Right renal cortex interstitium (tissue), 3 donors: Measurements from ENCODE around the gene CACNA2D3. TPM values are rescaled to one million over a fixed set of nuclear protein-coding genes. Genes with fewer than 3 reads are reported as not detected.
A peak's percentile ranks its signal among the peaks of the same experiment; 100 is the strongest.

ENCODE experiments used
- DNase-seq, 3 donors: peaks; one replicate each; pipeline ENCODE4 v3.0.0-alpha.2; 2013; ENCODE audit warnings: low read depth in 3 of 3, low spot score in 2 of 3
- polyA plus RNA-seq, 3 donors: library from polyadenylated mRNA; unstranded; fragments of 120-200 nt; gene quantifications; one replicate each; pipeline ENCODE4 v1.2.1, GENCODE V29; 2013; ENCODE audit not compliant: insufficient read length in 3 of 3

CACNA2D3 gene
- polyA plus RNA-seq, 3 donors: 1.4 to 1.8 (median 1.6) TPM

GRCh38 chr3:54126551-54126950, 4.2 kb downstream of the CACNA2D3 start:
- no peak for DNase-seq

DNA sequence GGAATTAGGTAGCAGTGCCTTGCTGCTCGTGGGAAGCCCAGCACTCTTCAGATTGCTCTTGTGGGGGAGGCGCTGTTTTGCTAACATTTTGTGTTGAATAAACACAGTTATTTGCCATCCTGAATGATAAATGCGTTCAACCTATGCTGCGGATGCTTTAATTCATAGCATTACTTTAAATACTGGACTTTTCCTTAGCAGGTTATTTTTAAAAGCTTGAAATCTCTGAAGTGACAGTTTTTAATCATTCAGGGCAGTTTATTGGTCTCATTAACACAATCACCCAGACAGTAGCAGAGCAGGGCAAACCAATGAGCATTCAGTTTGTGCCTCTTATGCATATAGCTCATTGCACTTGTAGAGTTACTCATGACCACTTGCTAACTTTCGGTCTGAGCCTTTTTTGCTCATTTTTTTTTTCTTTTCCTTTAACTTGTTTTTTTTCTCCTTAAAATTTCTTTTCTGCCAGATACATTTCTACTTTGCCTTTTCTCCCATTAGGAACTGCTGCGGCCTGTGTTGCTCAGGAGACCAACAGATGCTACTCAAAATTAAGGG, 5.2 kb downstream of the CACNA2D3 start:
- DNase-seq: no peak

- DNase-seq: no peak
Measured at GRCh38 chr3:54131026-54131605, 8.8 kb downstream of the CACNA2D3 start.

DNA sequence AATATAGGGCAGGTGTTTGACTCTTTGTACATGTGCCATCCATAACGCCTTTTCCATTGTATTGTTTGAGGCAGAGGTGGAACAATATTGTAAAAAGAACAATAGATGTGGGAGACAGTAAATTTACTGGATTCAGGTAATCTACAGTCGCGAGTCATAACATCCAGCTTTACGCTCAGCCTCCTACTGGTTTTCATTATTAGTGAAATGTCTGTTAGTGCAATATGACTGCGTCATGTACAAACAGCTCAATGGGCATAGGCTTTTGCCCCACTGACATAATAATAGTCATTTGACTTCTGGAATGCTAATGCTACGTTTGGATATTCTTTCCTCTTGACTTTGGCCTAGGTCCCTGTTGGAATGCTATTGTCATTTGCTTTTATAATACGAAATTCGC, 9.5 kb downstream of the CACNA2D3 start:
- no peak for DNase-seq

DNA sequence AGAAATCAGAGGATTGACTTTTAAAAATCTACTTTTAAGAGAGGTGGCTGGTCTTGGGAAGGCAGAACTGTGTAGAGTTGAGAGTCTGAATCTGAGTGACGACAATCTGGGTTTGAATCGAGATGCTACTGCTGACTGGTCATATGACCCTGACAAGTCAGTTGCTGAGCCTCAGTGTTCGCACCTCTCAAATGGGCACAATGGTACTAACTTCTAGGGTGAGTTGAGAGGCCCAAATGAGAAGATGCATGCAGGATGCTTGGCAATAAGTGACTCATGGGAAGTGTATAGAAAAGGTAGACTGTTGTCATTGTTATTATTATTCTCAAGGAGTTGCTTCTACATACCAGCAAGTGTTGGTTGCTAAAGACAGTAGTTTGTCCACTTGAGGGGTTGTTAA, 10.3 kb downstream of the CACNA2D3 start:
- no peak for DNase-seq

- DNase-seq: no peak
Measured at GRCh38 chr3:54133196-54133595, 10.8 kb downstream of the CACNA2D3 start.

DNA sequence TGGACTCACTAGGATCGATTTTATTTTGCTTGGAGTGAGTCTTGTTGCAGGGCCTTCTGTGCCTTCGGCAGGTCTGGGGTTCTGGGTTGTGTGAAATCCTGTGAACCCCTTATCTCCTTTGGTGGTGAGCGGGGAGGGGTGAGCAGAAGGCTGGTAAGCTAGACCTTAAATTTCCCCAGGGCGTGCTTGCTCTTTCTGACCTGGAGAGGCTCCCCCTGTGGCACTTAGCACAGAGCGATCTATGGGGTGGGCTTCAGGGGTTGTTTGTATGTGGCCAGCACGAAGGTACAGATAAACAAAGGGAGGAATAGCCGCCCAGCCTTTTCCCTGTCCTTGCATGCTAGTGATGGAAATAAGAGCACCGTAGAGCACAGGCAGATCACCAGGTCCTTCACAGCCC, 11.8 kb downstream of the CACNA2D3 start:
- no peak for DNase-seq

GRCh38 chr3:54134713-54135112, 12.4 kb downstream of the CACNA2D3 start:
- no peak for DNase-seq

- DNase-seq: no peak
Measured at GRCh38 chr3:54137311-54137710, 15.0 kb downstream of the CACNA2D3 start.

DNA sequence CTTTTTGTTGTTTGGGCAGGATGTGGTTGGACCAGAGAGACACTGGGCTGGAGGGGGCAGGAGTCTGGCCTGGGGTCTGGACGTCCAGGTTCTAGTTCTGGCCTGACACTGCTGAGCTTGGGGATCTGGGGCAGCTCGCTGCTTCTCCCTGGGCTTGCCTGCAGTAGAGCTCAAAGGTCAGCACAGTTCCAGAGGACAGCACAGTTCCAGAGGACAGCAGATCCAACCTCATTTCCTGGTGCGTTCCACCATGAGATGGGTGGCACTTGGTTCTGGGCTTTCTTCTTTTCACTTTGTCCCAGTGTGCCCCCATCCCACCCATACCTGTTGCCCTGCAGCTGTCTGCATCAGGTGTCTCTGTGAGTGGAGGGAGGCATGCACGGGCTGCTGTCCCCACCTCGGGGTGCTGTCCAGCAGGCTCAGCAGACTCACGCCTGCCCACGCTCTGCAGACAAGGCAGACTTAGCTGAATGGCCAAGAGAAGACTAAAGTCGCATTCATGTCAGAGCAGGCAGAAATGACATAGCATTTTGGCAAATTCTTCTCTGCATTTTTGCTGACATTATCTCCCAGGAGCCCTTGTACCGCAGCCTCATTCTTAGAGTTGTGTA, 16.7 kb downstream of the CACNA2D3 start:
- DNase-seq: no peak

GRCh38 chr3:54139630-54140029, 17.3 kb downstream of the CACNA2D3 start:
- no peak for DNase-seq

- no peak for DNase-seq
Measured at GRCh38 chr3:54144284-54144683, 21.9 kb downstream of the CACNA2D3 start.

DNA sequence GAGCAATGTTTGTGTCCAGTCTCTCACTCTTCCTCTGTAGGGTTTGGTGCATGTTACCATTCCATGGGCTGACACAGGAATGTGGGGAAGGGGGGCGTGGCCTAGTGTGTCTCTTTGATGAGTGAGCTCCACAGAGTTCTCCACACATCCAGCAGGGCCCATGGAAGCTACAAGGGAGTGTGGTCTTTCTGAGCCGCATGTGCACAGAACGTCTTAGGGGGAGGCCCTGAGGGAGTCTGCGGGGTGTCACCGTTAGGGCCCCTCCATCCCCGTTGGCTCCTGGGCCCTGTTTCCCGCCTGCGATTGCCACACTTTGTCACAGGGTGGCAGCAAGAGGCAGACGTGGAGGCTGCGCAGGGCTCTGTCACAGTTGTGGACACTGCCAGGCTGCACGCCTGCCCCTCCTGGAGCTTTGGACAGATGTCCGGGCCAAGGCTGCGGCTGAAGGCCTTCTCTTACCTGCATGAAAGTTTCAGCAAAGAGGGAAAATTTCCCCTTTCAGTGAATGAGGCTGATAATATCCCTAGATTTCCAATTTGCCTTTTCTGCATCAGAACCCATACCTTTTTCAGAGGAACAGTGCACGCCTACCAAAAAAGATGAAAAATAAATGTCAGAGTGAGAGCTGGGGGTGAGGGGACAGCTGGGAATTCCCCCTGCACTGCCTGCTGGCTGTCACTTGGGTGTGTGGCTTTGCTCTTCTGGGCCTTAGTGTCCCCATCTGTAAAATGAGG, 24.3 kb downstream of the CACNA2D3 start:
- peak in 1 of 3 donors; percentile 24 for DNase-seq

GRCh38 chr3:54150864-54151467, 28.6 kb downstream of the CACNA2D3 start:
- DNase-seq: no peak

DNA sequence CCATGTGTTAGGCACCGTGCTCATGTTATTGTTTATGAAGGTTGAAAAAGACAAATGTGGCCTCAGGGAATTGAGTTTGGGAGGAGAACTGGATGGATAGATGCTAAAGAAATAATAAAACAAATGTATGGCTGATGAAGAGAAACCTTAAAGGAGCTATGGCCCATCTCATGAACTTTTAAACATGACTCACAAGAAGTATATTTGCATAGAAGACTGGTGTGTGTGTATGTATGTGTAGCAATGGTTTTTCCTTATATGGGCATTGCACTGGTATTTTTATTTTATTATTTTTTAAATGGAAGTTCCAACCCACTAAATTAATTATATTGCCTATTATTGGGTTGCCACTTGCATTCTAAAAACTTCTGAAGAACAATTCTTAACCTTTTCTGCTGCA, 31.1 kb downstream of the CACNA2D3 start:
- no peak for DNase-seq

GRCh38 chr3:54157860-54158259, 35.5 kb downstream of the CACNA2D3 start:
- no peak for DNase-seq

GRCh38 chr3:54159917-54160316, 37.6 kb downstream of the CACNA2D3 start:
- no peak for DNase-seq

GRCh38 chr3:54163441-54163840, 41.1 kb downstream of the CACNA2D3 start:
- DNase-seq: no peak

DNA sequence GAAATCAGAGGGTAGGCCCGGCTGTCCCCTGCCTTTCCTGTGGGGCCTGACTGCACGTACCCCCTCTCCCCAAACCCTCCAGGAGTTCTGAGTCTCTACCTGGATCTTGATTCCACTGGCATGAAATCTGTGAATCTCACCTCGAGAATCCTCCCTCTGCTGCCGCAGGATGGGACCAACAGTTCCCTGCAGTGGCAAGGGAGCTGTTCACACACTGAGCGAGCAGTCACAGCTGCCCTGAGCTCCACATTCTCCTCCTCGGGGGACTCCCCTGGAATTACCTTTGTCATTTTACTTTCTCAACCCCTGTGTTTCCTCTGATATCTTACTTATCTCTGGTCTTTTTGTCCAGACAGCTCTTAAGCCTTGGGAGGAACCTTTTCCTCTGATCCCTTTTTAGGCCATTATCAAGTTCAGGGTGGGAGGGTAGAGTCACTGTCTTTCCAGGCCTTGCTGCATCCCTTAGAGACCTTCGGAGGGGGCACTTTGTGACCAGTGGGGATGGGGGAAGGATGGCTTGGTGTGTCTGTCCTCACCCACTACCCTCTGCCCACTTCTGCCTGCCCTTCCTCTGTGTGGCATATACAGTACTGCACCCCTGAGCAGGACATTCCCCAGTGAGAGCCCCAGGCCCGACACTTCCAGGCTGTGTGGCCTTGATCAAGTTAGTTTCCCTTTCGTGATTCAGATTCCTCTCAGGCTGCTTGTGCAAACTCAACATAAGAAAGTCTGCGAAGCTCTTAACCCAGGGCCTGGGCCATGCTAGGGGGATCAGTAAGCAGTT, 42.0 kb downstream of the CACNA2D3 start:
- no peak for DNase-seq

GRCh38 chr3:54165865-54166264, 43.5 kb downstream of the CACNA2D3 start:
- DNase-seq: no peak

DNA sequence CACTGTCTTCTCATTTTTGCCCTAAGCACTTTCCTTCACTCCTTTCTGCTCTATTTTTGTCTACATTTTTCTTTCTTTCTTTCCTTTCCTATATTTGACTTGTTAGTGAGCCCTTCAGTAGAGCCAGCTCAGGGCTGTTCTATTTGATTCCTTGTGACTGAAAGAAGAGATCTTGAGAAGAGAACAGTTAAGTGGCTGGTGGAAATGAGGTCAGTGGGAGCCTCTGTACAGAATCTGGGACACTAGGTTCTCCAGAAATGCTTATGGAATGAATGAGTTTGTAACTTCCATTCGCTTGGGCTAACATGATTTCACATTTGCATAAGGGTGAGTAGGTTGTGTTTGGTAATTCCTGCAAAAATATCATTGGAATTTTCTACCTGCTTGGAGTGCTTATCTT, 45.6 kb downstream of the CACNA2D3 start:
- no peak for DNase-seq
